ENCODE measurements around the gene WDR47.

The WDR47 gene

DNA sequence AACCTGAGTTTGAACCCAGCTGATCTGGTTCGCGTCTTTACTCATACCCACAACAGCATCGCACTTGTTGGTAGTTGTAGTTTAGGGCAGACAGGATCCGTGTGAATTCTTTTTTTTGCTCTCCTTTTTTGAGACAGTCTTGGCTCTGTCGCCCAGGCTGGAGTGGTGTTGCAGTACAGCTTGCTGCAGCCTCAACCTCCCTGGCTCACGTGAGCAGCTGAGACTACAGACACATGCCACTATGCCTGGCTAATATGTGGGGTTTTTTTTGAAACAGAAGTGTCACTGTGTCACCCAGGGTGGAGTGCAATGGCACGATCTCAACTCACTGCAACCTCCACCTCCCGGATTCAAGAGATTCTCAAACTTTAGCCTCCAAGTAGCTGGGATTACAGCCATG is 26.0 kb upstream of the WDR47 start:
- Histone ChIP-seq H3K79me2 (ENCODE audit: control insufficient read depth, low read length) (no peaks in the 10 kb centered on the region), H3K36me3 (ENCODE audit: control insufficient read depth, low read length) (no peaks in the 10 kb centered on the region)

DNA sequence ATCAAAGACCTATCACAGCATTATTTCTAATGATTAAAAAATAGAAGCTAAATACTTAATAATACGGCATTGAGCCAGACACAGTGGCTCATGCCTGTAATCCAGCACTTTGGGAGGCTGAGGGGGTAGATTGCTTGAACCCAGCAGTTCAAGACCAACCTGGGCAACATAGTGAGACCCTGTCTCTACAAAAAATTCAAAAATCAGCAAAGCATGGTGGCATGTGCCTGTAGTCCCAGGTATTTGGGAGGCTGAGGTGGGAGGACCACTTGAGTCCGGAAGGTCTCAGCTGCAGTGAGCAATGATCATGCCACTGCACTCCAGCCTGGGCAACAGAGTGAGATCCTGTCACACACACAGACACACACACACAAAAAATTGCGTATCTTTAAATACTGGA is 23.2 kb upstream of the WDR47 start:
- Histone ChIP-seq H3F3A (ENCODE audit: control insufficient read depth, insufficient read depth) (no peaks in the 10 kb centered on the region; the same call in 1 of the 2 replicates), H3K27me3 (ENCODE audit: control insufficient read depth, low read length) (no peaks in the 10 kb centered on the region), H3K79me2 (ENCODE audit: control insufficient read depth, low read length) (no peaks in the 10 kb centered on the region), H3K4me1 (ENCODE audit: control insufficient read depth, low read length) (no peaks in the 10 kb centered on the region), H3K36me3 (ENCODE audit: control insufficient read depth, low read length) (no peaks in the 10 kb centered on the region), H3K27ac (ENCODE audit: low read depth, low read length) (no peak overlapping the region), H3K4me2 (ENCODE audit: low read length) (no peak overlapping the region), H3K4me3 (ENCODE audit: low read length) (no peak overlapping the region), H4K20me1 (ENCODE audit: control insufficient read depth, insufficient read depth, low read depth, low read length) (no peaks in the 10 kb centered on the region), H3K9me3 (ENCODE audit: control insufficient read depth, insufficient read depth, low read length) (no peaks in the 10 kb centered on the region), H3K9me2 (replicated peaks; ENCODE audit: control insufficient read depth, low read length) (no peaks in the 10 kb centered on the region)
- TF ChIP-seq, protein P1, sequence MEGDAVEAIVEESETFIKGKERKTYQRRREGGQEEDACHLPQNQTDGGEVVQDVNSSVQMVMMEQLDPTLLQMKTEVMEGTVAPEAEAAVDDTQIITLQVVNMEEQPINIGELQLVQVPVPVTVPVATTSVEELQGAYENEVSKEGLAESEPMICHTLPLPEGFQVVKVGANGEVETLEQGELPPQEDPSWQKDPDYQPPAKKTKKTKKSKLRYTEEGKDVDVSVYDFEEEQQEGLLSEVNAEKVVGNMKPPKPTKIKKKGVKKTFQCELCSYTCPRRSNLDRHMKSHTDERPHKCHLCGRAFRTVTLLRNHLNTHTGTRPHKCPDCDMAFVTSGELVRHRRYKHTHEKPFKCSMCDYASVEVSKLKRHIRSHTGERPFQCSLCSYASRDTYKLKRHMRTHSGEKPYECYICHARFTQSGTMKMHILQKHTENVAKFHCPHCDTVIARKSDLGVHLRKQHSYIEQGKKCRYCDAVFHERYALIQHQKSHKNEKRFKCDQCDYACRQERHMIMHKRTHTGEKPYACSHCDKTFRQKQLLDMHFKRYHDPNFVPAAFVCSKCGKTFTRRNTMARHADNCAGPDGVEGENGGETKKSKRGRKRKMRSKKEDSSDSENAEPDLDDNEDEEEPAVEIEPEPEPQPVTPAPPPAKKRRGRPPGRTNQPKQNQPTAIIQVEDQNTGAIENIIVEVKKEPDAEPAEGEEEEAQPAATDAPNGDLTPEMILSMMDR (IDR thresholded peaks at IDR 0.05; ENCODE audit: low read depth, low read length, poor library complexity, severe bottlenecking): no peak
- TF ChIP-seq EZH2phosphoT487 (IDR thresholded peaks at IDR 0.05; ENCODE audit: borderline replicate concordance, low read length): no peak

More for the DNA sequence above, 26.0 kb upstream of the WDR47 start:
- Histone ChIP-seq H3K4me1 (ENCODE audit: control insufficient read depth, low read length) (no peaks in the 10 kb centered on the region), H3K4me3 (ENCODE audit: low read length) (no peak overlapping the region), H3F3A (ENCODE audit: control insufficient read depth, insufficient read depth) (no peaks in the 10 kb centered on the region), H3K4me2 (ENCODE audit: low read length) (no peak overlapping the region), H3K9me3 (ENCODE audit: control insufficient read depth, insufficient read depth, low read length) (no peaks in the 10 kb centered on the region), H3K27ac (ENCODE audit: low read depth, low read length) (no peak overlapping the region), H3K27me3 (ENCODE audit: control insufficient read depth, low read length) (no peaks in the 10 kb centered on the region), H3K9me2 (replicated peaks; ENCODE audit: control insufficient read depth, low read length) (no peaks in the 10 kb centered on the region), H4K20me1 (ENCODE audit: control insufficient read depth, insufficient read depth, low read depth, low read length) (no peaks in the 10 kb centered on the region)
- TF ChIP-seq, protein P1 (IDR thresholded peaks at IDR 0.05; ENCODE audit: low read depth, low read length, poor library complexity, severe bottlenecking): no peak
- TF ChIP-seq EZH2phosphoT487 (IDR thresholded peaks at IDR 0.05; ENCODE audit: borderline replicate concordance, low read length): no peak

DNA sequence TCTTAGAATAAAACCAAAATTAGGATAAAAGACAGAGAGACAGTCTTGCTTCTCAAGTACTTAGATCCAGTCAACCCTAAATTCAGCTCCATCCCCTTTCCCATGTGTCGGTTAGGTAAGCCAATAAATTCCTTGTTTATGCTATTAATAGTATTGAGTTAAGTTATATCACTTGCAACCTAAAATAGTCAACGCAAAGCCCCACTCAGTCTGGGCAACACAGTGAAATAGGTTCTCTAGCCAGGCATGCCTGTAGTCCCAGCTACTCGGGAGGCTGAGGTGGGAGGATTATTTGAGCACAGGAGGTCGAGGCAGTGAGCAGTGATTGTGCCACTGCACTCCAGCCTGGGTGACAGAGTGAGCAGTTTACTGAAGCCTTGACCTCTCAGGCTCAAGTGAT is 19.3 kb upstream of the WDR47 start:
- Histone ChIP-seq H3F3A (ENCODE audit: control insufficient read depth, insufficient read depth) (no peaks in the 10 kb centered on the region; the same call in 1 of the 2 replicates), H3K36me3 (ENCODE audit: control insufficient read depth, low read length) (no peaks in the 10 kb centered on the region), H4K20me1 (ENCODE audit: control insufficient read depth, insufficient read depth, low read depth, low read length) (no peaks in the 10 kb centered on the region), H3K9me3 (ENCODE audit: control insufficient read depth, insufficient read depth, low read length) (no peaks in the 10 kb centered on the region), H3K27ac (ENCODE audit: low read depth, low read length) (no peak overlapping the region), H3K79me2 (ENCODE audit: control insufficient read depth, low read length) (no peaks in the 10 kb centered on the region), H3K4me2 (ENCODE audit: low read length) (no peak overlapping the region), H3K27me3 (ENCODE audit: control insufficient read depth, low read length) (no peaks in the 10 kb centered on the region), H3K9me2 (replicated peaks; ENCODE audit: control insufficient read depth, low read length) (no peaks in the 10 kb centered on the region), H3K4me3 (ENCODE audit: low read length) (no peak overlapping the region), H3K4me1 (ENCODE audit: control insufficient read depth, low read length) (no peaks in the 10 kb centered on the region)
- no peak for TF ChIP-seq EZH2phosphoT487 (IDR thresholded peaks at IDR 0.05; ENCODE audit: borderline replicate concordance, low read length)

DNA sequence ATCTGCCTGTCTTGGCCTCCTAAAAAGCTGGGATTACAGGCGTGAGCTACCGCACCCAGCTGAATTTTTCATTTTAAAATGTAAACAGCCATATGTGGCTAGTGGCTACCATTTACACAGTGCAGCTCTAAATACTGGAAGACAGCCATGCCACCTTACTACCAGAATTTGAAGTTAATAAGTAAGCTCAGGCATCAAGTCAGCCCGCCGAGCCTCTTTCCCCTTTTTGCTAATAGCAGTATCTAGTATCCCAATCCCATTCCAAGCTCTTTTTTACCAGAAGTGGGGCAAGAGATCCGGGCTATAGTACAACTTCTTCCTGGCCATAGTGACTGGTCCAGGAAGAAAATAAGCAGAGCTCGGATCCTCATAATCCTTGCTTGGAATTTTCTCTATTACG is 18.8 kb upstream of the WDR47 start:
- Histone ChIP-seq H3K9me2 (replicated peaks; ENCODE audit: control insufficient read depth, low read length) (no peaks in the 10 kb centered on the region), H3F3A (ENCODE audit: control insufficient read depth, insufficient read depth) (no peaks in the 10 kb centered on the region; the same call in 1 of the 2 replicates), H3K9me3 (ENCODE audit: control insufficient read depth, insufficient read depth, low read length) (no peaks in the 10 kb centered on the region), H3K79me2 (ENCODE audit: control insufficient read depth, low read length) (no peaks in the 10 kb centered on the region), H3K4me1 (ENCODE audit: control insufficient read depth, low read length) (no peaks in the 10 kb centered on the region), H3K36me3 (ENCODE audit: control insufficient read depth, low read length) (no peaks in the 10 kb centered on the region), H3K27me3 (ENCODE audit: control insufficient read depth, low read length) (no peaks in the 10 kb centered on the region), H3K4me3 (ENCODE audit: low read length) (no peak overlapping the region), H3K27ac (ENCODE audit: low read depth, low read length) (no peak overlapping the region), H3K4me2 (ENCODE audit: low read length) (no peak overlapping the region), H4K20me1 (ENCODE audit: control insufficient read depth, insufficient read depth, low read depth, low read length) (no peaks in the 10 kb centered on the region)
- TF ChIP-seq EZH2phosphoT487 (IDR thresholded peaks at IDR 0.05; ENCODE audit: borderline replicate concordance, low read length): no peak
- TF ChIP-seq, protein P1 (IDR thresholded peaks at IDR 0.05; ENCODE audit: low read depth, low read length, poor library complexity, severe bottlenecking): no peak

Data from DOHH2 (cell line).